ENCODE results near the gene CLEC10A.
"Not testable (repeated sequence)": the region's sequence is repeated elsewhere in the genome, so short reads cannot be mapped to it uniquely, and the experiment has no call there.

GRCh38 chr17:7046725-7047397, 33.2 kb downstream of the CLEC10A start:
- not testable (repeated sequence) for TF ChIP-seq CTCF, POLR2A (IDR thresholded peaks at IDR 0.05)
